H9 (cell line): ENCODE measurements around the gene TNRC6A. TPM values are rescaled to one million over a fixed set of nuclear protein-coding genes. Genes with fewer than 3 reads are reported as not detected.
A peak's percentile ranks its signal among the peaks of the same experiment; 100 is the strongest.

ENCODE experiments used
- DNase-seq: peaks from one replicate; pipeline ENCODE4 v3.0.0-alpha.2; 2017
- H2AFZ ChIP-seq: one replicate; pipeline ENCODE4 v1.6.1; 2013; ENCODE audit warnings: mild to moderate bottlenecking, low read length, control low read depth, moderate library complexity
- H2AK5ac ChIP-seq: 2 replicates; pipeline ENCODE4 v1.6.1; 2013; ENCODE audit warnings: low read length, control low read depth, mixed read lengths; ENCODE audit not compliant: insufficient read length
- H2BK120ac ChIP-seq: one replicate; pipeline ENCODE4 v1.6.1; 2013; ENCODE audit warnings: low read depth, mild to moderate bottlenecking, low read length, control low read depth, inconsistent platforms; ENCODE audit not compliant: poor library complexity, severe bottlenecking
- H2BK12ac ChIP-seq: 2 replicates; pipeline ENCODE4 v1.6.1; 2013; ENCODE audit warnings: low read length, control low read depth, mixed read lengths, low read depth; ENCODE audit not compliant: insufficient read length
- H2BK15ac ChIP-seq: 2 replicates; pipeline ENCODE4 v1.6.1; 2013; ENCODE audit warnings: low read depth, low read length, control low read depth
- H2BK20ac ChIP-seq: one replicate; pipeline ENCODE4 v1.6.1; 2013; ENCODE audit warnings: low read depth, mild to moderate bottlenecking, low read length, control low read depth, inconsistent platforms; ENCODE audit not compliant: poor library complexity, severe bottlenecking
- H2BK5ac ChIP-seq: 2 replicates; pipeline ENCODE4 v1.6.1; 2013; ENCODE audit warnings: low read length, control low read depth, mixed read lengths; ENCODE audit not compliant: insufficient read length
- H3K14ac ChIP-seq: 2 replicates; pipeline ENCODE4 v1.6.1; 2013; ENCODE audit warnings: low read length, control low read depth; ENCODE audit not compliant: insufficient read depth
- H3K18ac ChIP-seq: 2 replicates; pipeline ENCODE4 v1.6.1; 2013; ENCODE audit warnings: low read depth, mild to moderate bottlenecking, mixed read lengths, low read length, control low read depth; ENCODE audit not compliant: insufficient read length
- H3K23ac ChIP-seq: 2 replicates; pipeline ENCODE4 v1.6.1; 2013; ENCODE audit warnings: low read length, control low read depth, mixed read lengths, low read depth; ENCODE audit not compliant: insufficient read length
- H3K23me2 ChIP-seq: 2 replicates; pipeline ENCODE4 v1.6.1; 2013; ENCODE audit warnings: low read depth, mild to moderate bottlenecking, mixed read lengths, low read length, control low read depth; ENCODE audit not compliant: insufficient read length, poor library complexity, severe bottlenecking
- H3K27ac ChIP-seq: 2 replicates; pipeline ENCODE4 v1.5.1; 2013; ENCODE audit warnings: low read length, control low read depth, mixed read lengths, low read depth; ENCODE audit not compliant: insufficient read length
- H3K27me3 ChIP-seq: 2 replicates; pipeline ENCODE4 v1.6.1; 2013; ENCODE audit warnings: low read length, control low read depth, inconsistent platforms; ENCODE audit not compliant: insufficient read depth
- H3K4ac ChIP-seq: 2 replicates; pipeline ENCODE4 v1.6.1; 2013; ENCODE audit warnings: low read depth, mild to moderate bottlenecking, control low read depth, inconsistent platforms, low read length, moderate library complexity
- H3K4me1 ChIP-seq: 2 replicates; pipeline ENCODE4 v1.6.1; 2013; ENCODE audit warnings: low read length, control low read depth, inconsistent platforms; ENCODE audit not compliant: insufficient read depth
- H3K4me2 ChIP-seq: 2 replicates; pipeline ENCODE4 v1.6.1; 2013; ENCODE audit warnings: low read length, control low read depth, mixed read lengths; ENCODE audit not compliant: insufficient read length, insufficient read depth
- H3K56ac ChIP-seq: 2 replicates; pipeline ENCODE4 v1.6.1; 2013; ENCODE audit warnings: low read depth, mild to moderate bottlenecking, mixed read lengths, low read length, control low read depth; ENCODE audit not compliant: insufficient read length
- H3K79me1 ChIP-seq: 2 replicates; pipeline ENCODE4 v1.6.1; 2013; ENCODE audit warnings: low read depth, mild to moderate bottlenecking, moderate library complexity, low read length, control low read depth, inconsistent platforms; ENCODE audit not compliant: insufficient read depth, poor library complexity, severe bottlenecking
- H3K79me2 ChIP-seq: 2 replicates; pipeline ENCODE4 v1.6.1; 2013; ENCODE audit warnings: low read length, control low read depth, inconsistent platforms; ENCODE audit not compliant: insufficient read depth
- H3K9ac ChIP-seq: 2 replicates; pipeline ENCODE4 v1.6.1; 2013; ENCODE audit warnings: low read length, control low read depth, mixed read lengths; ENCODE audit not compliant: insufficient read length; ENCODE audit errors: extremely low read depth
- H3K9me3 ChIP-seq: one replicate; pipeline ENCODE4 v1.6.1; 2013; ENCODE audit warnings: low read depth, low read length, inconsistent platforms; ENCODE audit not compliant: control insufficient read depth
- H3T11ph ChIP-seq: one replicate; pipeline ENCODE4 v1.6.1; 2013; ENCODE audit warnings: mild to moderate bottlenecking, low read length, control low read depth, inconsistent platforms
- H4K20me1 ChIP-seq: one replicate; pipeline ENCODE4 v1.6.1; 2013; ENCODE audit not compliant: control insufficient read depth, insufficient read length, insufficient read depth
- H4K5ac ChIP-seq: 2 replicates; pipeline ENCODE4 v1.6.1; 2013; ENCODE audit warnings: low read depth, mild to moderate bottlenecking, mixed read lengths, low read length, control low read depth; ENCODE audit not compliant: insufficient read length
- H4K8ac ChIP-seq: replicated peaks from 2 replicates; pipeline ENCODE4 v1.6.1; 2013; ENCODE audit warnings: low read length, control low read depth, mixed read lengths, low read depth; ENCODE audit not compliant: insufficient read length
- H4K91ac ChIP-seq: 2 replicates; pipeline ENCODE4 v1.6.1; 2013; ENCODE audit warnings: low read depth, mild to moderate bottlenecking, moderate library complexity, mixed read lengths, low read length, control low read depth; ENCODE audit not compliant: insufficient read length
- H3K27ac Mint-ChIP-seq, 3 experiments: 2 replicates in 2 of 3; 3 replicates in 1 of 3; pipeline ENCODE4 v1.8.0; 2020 to 2021; ENCODE audit warnings: mixed read lengths in 3 of 3, mild to moderate bottlenecking in 1 of 3, moderate library complexity in 1 of 3
- H3K27me3 Mint-ChIP-seq: 2 replicates; pipeline ENCODE4 v1.8.0; 2021; ENCODE audit warnings: low read depth, mild to moderate bottlenecking, moderate library complexity, mixed read lengths
- H3K36me3 Mint-ChIP-seq, 3 experiments: 2 replicates in 2 of 3; 3 replicates in 1 of 3; pipeline ENCODE4 v1.8.0; 2020 to 2021; ENCODE audit warnings: low read depth in 3 of 3, mixed read lengths in 3 of 3; ENCODE audit not compliant: insufficient read depth in 1 of 3
- H3K4me1 Mint-ChIP-seq, 2 experiments: 2 replicates each; pipeline ENCODE4 v1.8.0; 2020; ENCODE audit warnings: mixed read lengths in 2 of 2
- H3K4me3 Mint-ChIP-seq, 2 experiments: 2 replicates in 1 of 2; 3 replicates in 1 of 2; pipeline ENCODE4 v1.8.0; 2020 to 2021; ENCODE audit warnings: mild to moderate bottlenecking in 2 of 2, mixed read lengths in 2 of 2, moderate library complexity in 1 of 2
- H3K9me3 Mint-ChIP-seq, 2 experiments: 2 replicates in 1 of 2; 3 replicates in 1 of 2; pipeline ENCODE4 v1.8.0; 2020; ENCODE audit warnings: mild to moderate bottlenecking in 2 of 2, mixed read lengths in 2 of 2, moderate library complexity in 1 of 2
- CTCF ChIP-seq: fragments of 200-600 bp; sonication (generic); conservative IDR thresholded peaks from 3 replicates; pipeline ENCODE4 v1.8.0; 2021; ENCODE audit warnings: antibody characterized with exemption, mild to moderate bottlenecking
- WGBS: extraction: QIAGEN DNeasy Blood & Tissue Kit; methylation state at CpG from one replicate; pipeline ENCODE4 v1.1.7; 2013; ENCODE audit warnings: missing lambda C conversion rate, low lambda C conversion rate, mixed read lengths; ENCODE audit not compliant: insufficient read length; ENCODE audit errors: extremely low coverage; 5-methylcytosine and 5-hydroxymethylcytosine counted together
- total RNA-seq: library from RNA; stranded (reverse); gene quantifications from 2 replicates; pipeline ENCODE4 v1.2.1, GENCODE V29; 2021

TNRC6A gene
- total RNA-seq, 1 experiment from 2014 or later = 114 TPM

- Histone ChIP-seq H3K14ac (no peak overlapping the region), H3K56ac (no peak overlapping the region), H3K9me3 (no peaks in the 10 kb centered on the region), H3K9ac (no peak overlapping the region), H3K4me2 (no peak overlapping the region), H3K27me3 (no peaks in the 10 kb centered on the region), H4K20me1 (peaks cover 2% of the 10 kb centered on the region), H3T11ph (no peak overlapping the region), H3K27ac (no peak overlapping the region), H2BK20ac (no peak overlapping the region), H4K5ac (no peak overlapping the region), H2BK120ac (no peak overlapping the region), H3K4ac (no peak overlapping the region), H3K79me2 (no peaks in the 10 kb centered on the region), H3K23ac (no peak overlapping the region), H3K4me1 (no peaks in the 10 kb centered on the region), H2BK12ac (no peak overlapping the region), H2BK5ac (no peak overlapping the region), H3K79me1 (no peaks in the 10 kb centered on the region), H4K91ac (no peak overlapping the region), H2AFZ (no peak overlapping the region), H3K18ac (no peak overlapping the region), H2AK5ac (no peak overlapping the region), H4K8ac (no peak overlapping the region), H2BK15ac (no peak overlapping the region), H3K23me2 (no peaks in the 10 kb centered on the region)
- Mint-ChIP-seq H3K9me3 (no peaks in the 10 kb centered on the region), H3K27me3 (no peaks in the 10 kb centered on the region; the same call in 1 of the 2 replicates), H3K36me3 (peaks cover 53 to 95% (median 92%) of the 10 kb centered on the region in 3 experiments; a peak in 6 of 7 replicates), H3K4me3 (no peak overlapping the region), H3K27ac (peak overlapping the region in 1 of 3 experiments; percentile 90; a peak in 1 of 7 replicates), H3K4me1 (no peaks in the 10 kb centered on the region)
- DNase-seq = no peak
- no peak for TF ChIP-seq CTCF
- WGBS = no CpG with 5 or more reads among the region's 1 CpG
Observed at GRCh38 chr16:24820522-24820921, 91.1 kb downstream of the TNRC6A start.
